ENCODE results near the gene PPP2R1B. TPM values are rescaled to one million over a fixed set of nuclear protein-coding genes. Genes with fewer than 3 reads are reported as not detected.

PPP2R1B gene
- total RNA-seq, 1 experiment from 2014 or later: 105 TPM

DNA sequence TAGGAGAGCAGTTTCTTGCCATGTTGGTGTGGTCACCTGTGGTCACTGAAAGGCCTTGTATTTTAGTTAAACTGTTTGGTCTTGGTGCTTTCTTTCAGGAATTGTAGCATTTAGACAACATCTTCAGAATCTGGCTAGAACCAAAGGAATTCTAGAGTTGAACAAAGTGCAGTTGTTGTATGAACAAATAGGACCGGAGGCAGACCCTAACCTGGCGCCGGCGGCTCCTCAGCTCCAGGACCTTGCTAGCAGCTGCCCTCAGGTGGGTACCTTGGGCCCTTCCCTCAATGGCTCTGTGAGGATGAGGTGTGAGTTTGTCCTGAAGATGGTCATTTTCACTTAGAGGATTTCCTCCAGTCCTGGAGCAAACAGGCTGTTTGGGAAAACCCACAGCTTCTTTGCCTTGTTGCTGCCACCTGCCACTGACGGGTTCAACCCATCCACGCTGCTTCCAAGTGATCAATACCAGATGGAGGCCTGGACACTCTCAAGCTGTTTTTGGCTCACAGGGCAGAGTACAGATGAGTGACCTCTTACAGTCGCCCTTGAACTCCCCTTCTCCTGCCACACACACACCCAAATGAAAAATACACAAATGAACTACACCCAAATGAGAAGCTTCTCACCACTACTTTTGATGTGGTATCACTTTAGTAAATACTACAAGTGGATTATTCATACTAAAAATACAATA is 45.2 kb downstream of the PPP2R1B start:
- Histone ChIP-seq H3K27ac (ENCODE audit: insufficient read length, low read depth, low read length) (no peak overlapping the region), H4K8ac (replicated peaks; ENCODE audit: insufficient read length, low read depth, low read length) (no peak overlapping the region), H4K20me1 (ENCODE audit: control insufficient read depth, insufficient read depth, insufficient read length) (no peaks in the 10 kb centered on the region), H3K4me2 (ENCODE audit: insufficient read depth, insufficient read length, low read length) (no peak overlapping the region), H2BK20ac (ENCODE audit: low read depth, low read length, poor library complexity, severe bottlenecking) (no peak overlapping the region), H3K14ac (ENCODE audit: insufficient read depth, low read length) (no peak overlapping the region), H2AFZ (ENCODE audit: low read length) (no peak overlapping the region), H3K18ac (ENCODE audit: insufficient read length, low read depth, low read length) (no peak overlapping the region), H4K91ac (ENCODE audit: insufficient read length, low read depth, low read length) (no peak overlapping the region), H3K23me2 (ENCODE audit: insufficient read length, low read depth, low read length, poor library complexity, severe bottlenecking) (no peaks in the 10 kb centered on the region), H3K79me1 (ENCODE audit: insufficient read depth, low read depth, low read length, poor library complexity, severe bottlenecking) (no peaks in the 10 kb centered on the region), H3K9ac (ENCODE audit: extremely low read depth, insufficient read length, low read length) (no peak overlapping the region), H2BK12ac (ENCODE audit: insufficient read length, low read depth, low read length) (no peak overlapping the region), H3K79me2 (ENCODE audit: insufficient read depth, low read length) (no peaks in the 10 kb centered on the region), H2BK15ac (ENCODE audit: low read depth, low read length) (no peak overlapping the region), H2AK5ac (ENCODE audit: insufficient read length, low read length) (no peak overlapping the region), H3K27me3 (ENCODE audit: insufficient read depth, low read length) (no peaks in the 10 kb centered on the region), H3K9me3 (ENCODE audit: control insufficient read depth, low read depth, low read length) (no peaks in the 10 kb centered on the region), H4K5ac (ENCODE audit: insufficient read length, low read depth, low read length) (no peak overlapping the region), H3T11ph (ENCODE audit: low read length) (no peak overlapping the region), H3K23ac (ENCODE audit: insufficient read length, low read depth, low read length) (no peak overlapping the region), H2BK5ac (ENCODE audit: insufficient read length, low read length) (no peak overlapping the region), H3K56ac (ENCODE audit: insufficient read length, low read depth, low read length) (no peak overlapping the region), H2BK120ac (ENCODE audit: low read depth, low read length, poor library complexity, severe bottlenecking) (no peak overlapping the region), H3K4me1 (ENCODE audit: insufficient read depth, low read length) (no peaks in the 10 kb centered on the region; the same call in 1 of the 2 replicates), H3K4ac (ENCODE audit: low read depth, low read length) (no peak overlapping the region)
- H3K9me3 Mint-ChIP-seq: no peaks in the 10 kb centered on the region
- no peak overlapping the region for H3K4me3 Mint-ChIP-seq
- no peak for DNase-seq
- no peaks in the 10 kb centered on the region for H3K27me3 Mint-ChIP-seq (ENCODE audit: low read depth)
- peak overlapping the region in 1 of 3 experiments; percentile 68; a peak in 1 of 7 replicates for H3K27ac Mint-ChIP-seq
- WGBS (ENCODE audit: extremely low coverage, insufficient read length, low lambda C conversion rate): no CpG with 5 or more reads among the region's 7 CpGs
- H3K36me3 Mint-ChIP-seq (ENCODE audit: insufficient read depth in 1 of 3, low read depth in 3 of 3): peaks cover 9 to 47% (median 34%) of the 10 kb centered on the region in 3 experiments; a peak in 6 of 7 replicates
- peaks cover 22 to 27% of the 10 kb centered on the region in 2 experiments for H3K4me1 Mint-ChIP-seq
- TF ChIP-seq, protein P1, sequence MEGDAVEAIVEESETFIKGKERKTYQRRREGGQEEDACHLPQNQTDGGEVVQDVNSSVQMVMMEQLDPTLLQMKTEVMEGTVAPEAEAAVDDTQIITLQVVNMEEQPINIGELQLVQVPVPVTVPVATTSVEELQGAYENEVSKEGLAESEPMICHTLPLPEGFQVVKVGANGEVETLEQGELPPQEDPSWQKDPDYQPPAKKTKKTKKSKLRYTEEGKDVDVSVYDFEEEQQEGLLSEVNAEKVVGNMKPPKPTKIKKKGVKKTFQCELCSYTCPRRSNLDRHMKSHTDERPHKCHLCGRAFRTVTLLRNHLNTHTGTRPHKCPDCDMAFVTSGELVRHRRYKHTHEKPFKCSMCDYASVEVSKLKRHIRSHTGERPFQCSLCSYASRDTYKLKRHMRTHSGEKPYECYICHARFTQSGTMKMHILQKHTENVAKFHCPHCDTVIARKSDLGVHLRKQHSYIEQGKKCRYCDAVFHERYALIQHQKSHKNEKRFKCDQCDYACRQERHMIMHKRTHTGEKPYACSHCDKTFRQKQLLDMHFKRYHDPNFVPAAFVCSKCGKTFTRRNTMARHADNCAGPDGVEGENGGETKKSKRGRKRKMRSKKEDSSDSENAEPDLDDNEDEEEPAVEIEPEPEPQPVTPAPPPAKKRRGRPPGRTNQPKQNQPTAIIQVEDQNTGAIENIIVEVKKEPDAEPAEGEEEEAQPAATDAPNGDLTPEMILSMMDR (conservative IDR thresholded peaks at IDR 0.05): no peak
